Upper lobe of left lung (tissue), 6 donors: ENCODE results near the gene SLC6A15. TPM values are rescaled to one million over a fixed set of nuclear protein-coding genes. Genes with fewer than 3 reads are reported as not detected.
A peak's percentile ranks its signal among the peaks of the same experiment; 100 is the strongest.

Experiments used
- ATAC-seq, 2 donors: fragments of 200-7000 bp; cut with Tn5 transposase; one replicate each; pipeline ENCODE4 v1.9.1; 2022; ENCODE audit warnings: mild to moderate bottlenecking in 2 of 2, moderate library complexity in 2 of 2; ENCODE audit not compliant: low FRiP score in 2 of 2
- DNase-seq, 2 donors: peaks; one replicate each; pipeline ENCODE4 v3.0.0-alpha.2; 2019 to 2020
- H3K27ac ChIP-seq, 4 donors: fragments of 200-600 bp; sonication (generic); one replicate each; pipeline ENCODE4 v1.5.1; 2016 to 2019
- H3K27me3 ChIP-seq, 4 donors: fragments of 200-600 bp; sonication (generic); one replicate each; pipeline ENCODE4 v1.5.1; 2017 to 2019
- H3K36me3 ChIP-seq, 4 donors: fragments of 200-600 bp; sonication (generic); one replicate each; pipeline ENCODE4 v1.5.1; 2016 to 2019
- H3K4me1 ChIP-seq, 4 donors: fragments of 200-600 bp; sonication (generic); one replicate each; pipeline ENCODE4 v1.5.1; 2018 to 2019
- H3K4me3 ChIP-seq, 4 donors: fragments of 200-600 bp; sonication (generic); one replicate each; pipeline ENCODE4 v1.5.1; 2017 to 2019; ENCODE audit warnings: mild to moderate bottlenecking in 2 of 4, moderate library complexity in 1 of 4
- H3K9me3 ChIP-seq, 4 donors: fragments of 200-600 bp; sonication (generic); one replicate each; pipeline ENCODE4 v1.5.1; 2018 to 2019
- EP300 ChIP-seq, 4 donors: sonication (generic); formaldehyde crosslinking; IDR thresholded peaks; one replicate each; pipeline ENCODE4 v1.5.1; 2017; ENCODE audit warnings: antibody characterized with exemption in 4 of 4, control low read depth in 2 of 4
- POLR2A ChIP-seq, 4 donors: fragments of 450-650 bp; IDR thresholded peaks; one replicate each; pipeline ENCODE4 v1.5.1; 2016 to 2017; ENCODE audit warnings: antibody characterized with exemption in 4 of 4, mild to moderate bottlenecking in 2 of 4
- POLR2AphosphoS5 ChIP-seq, 2 donors: sonication (generic); formaldehyde crosslinking; IDR thresholded peaks; one replicate each; pipeline ENCODE4 v1.5.1; 2017; ENCODE audit warnings: antibody characterized with exemption in 2 of 2
- WGBS, 2 donors: methylation state at CpG; one replicate each; pipeline ENCODE4 v1.1.5; 2017 to 2018; 5-methylcytosine and 5-hydroxymethylcytosine counted together
- total RNA-seq, 6 donors: library from RNA; depleted of rRNA in 4 of 6; stranded (reverse); fragments of >200 nt in 4 of 6; gene quantifications; one replicate each; pipeline versions ENCODE4 v1.1.0 to v1.2.1, GENCODE V29; 2016 to 2021
- TF ChIP-seq, protein P1 (sequence below), 6 experiments: fragments of 450-650 bp in 4 of 6; fragments of 200-600 bp in 2 of 6; sonication (generic) in 2 of 6; IDR thresholded peaks; one replicate each; pipeline ENCODE4 v1.5.1; 2016 to 2019; ENCODE audit warnings: antibody characterized with exemption in 6 of 6
- donor health status: DM: no; HTN: no; CAD: no; lungs with moderate emphysema.
- donor health status: DM: no; HTN: yes; CAD: no; lungs with severe emphysema.

Gene SLC6A15
- total RNA-seq, 6 donors from 2014 or later: 0.30 to 0.69 (median 0.44) TPM; not detected in 3

DNA sequence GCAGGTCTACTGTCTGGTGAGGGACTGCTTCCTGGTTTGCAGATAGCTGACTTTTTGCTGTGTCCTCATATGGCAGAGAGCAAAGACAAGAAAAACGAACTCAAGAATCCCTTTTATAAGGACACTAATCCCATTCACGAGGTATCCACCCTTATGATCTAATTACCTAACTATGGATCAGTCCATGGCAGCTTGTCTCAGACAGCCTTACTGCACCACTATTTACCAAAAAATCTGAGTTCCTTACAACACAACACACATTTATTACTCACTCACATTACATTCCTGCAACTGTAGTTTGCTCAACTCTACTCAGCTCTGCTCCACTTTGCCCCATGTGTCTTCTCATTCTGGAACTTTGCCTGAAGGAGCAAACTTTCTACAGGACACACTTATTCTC is 10.1 kb upstream of the SLC6A15 start:
- H3K36me3 ChIP-seq: no peaks in the 10 kb centered on the region
- no peaks in the 10 kb centered on the region for H3K9me3 ChIP-seq
- no peak overlapping the region for H3K27ac ChIP-seq
- DNase-seq: no peak
- no peak overlapping the region for H3K4me3 ChIP-seq
- no peaks in the 10 kb centered on the region for H3K4me1 ChIP-seq
- no peak for ATAC-seq
- no peaks in the 10 kb centered on the region for H3K27me3 ChIP-seq
- TF ChIP-seq POLR2AphosphoS5 (IDR thresholded peaks at IDR 0.05) (no peak), EP300 (IDR thresholded peaks at IDR 0.05) (no peak), POLR2A (IDR thresholded peaks at IDR 0.05) (no peak)
- TF ChIP-seq, protein P1, sequence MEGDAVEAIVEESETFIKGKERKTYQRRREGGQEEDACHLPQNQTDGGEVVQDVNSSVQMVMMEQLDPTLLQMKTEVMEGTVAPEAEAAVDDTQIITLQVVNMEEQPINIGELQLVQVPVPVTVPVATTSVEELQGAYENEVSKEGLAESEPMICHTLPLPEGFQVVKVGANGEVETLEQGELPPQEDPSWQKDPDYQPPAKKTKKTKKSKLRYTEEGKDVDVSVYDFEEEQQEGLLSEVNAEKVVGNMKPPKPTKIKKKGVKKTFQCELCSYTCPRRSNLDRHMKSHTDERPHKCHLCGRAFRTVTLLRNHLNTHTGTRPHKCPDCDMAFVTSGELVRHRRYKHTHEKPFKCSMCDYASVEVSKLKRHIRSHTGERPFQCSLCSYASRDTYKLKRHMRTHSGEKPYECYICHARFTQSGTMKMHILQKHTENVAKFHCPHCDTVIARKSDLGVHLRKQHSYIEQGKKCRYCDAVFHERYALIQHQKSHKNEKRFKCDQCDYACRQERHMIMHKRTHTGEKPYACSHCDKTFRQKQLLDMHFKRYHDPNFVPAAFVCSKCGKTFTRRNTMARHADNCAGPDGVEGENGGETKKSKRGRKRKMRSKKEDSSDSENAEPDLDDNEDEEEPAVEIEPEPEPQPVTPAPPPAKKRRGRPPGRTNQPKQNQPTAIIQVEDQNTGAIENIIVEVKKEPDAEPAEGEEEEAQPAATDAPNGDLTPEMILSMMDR (IDR thresholded peaks at IDR 0.05): no peak
- WGBS, 2 donors: 56 to 57% methylated on average over 2 of the region's 2 CpGs

DNA sequence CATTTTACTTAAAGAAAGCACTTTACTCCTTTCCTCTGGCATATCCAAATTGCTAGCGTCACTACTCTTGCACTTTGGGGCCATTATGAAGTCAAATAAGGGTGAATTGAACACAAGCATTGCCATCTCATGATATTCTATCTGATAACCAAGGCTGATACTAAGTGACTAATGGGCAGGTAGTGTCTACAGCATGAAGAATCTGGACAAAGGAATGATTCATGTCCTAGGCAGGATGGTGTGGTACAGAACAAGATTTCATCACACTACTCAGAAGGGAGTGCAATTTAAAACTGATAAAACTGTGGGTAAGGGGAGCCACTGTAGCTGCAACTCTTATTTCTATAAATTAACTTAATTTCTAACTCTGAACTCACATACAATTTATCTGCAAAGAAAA is 7.7 kb upstream of the SLC6A15 start:
- DNase-seq (no peak), ATAC-seq (no peak)
- H3K4me3 ChIP-seq: no peak overlapping the region
- TF ChIP-seq POLR2AphosphoS5 (IDR thresholded peaks at IDR 0.05) (no peak), POLR2A (IDR thresholded peaks at IDR 0.05) (no peak), EP300 (IDR thresholded peaks at IDR 0.05) (no peak)
- TF ChIP-seq, protein P1 (IDR thresholded peaks at IDR 0.05): no peak
- H3K36me3 ChIP-seq: no peaks in the 10 kb centered on the region
- no peaks in the 10 kb centered on the region for H3K9me3 ChIP-seq
- WGBS, 2 donors: 61 to 67% methylated on average over 1 of the region's 1 CpG
- H3K4me1 ChIP-seq: no peaks in the 10 kb centered on the region
- no peaks in the 10 kb centered on the region for H3K27me3 ChIP-seq
- H3K27ac ChIP-seq: no peak overlapping the region

DNA sequence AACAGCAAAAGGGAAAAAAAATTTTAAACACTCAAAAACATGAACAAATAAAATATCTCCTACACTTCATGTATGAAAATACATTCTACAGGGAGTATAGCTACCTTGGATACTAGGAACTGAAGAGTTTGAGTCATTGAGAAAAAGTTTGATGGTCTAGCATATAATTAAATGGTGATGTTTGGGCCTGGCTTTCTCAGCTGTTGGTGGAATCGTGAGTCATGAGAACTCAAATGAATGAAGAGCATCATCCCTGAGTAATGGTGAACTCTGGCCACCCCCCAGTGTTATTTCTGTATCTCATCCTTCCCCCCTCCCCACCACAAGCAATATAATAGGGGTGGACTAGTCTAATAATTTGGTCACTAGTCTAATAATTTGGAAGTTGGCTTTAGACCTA is 6.7 kb upstream of the SLC6A15 start:
- TF ChIP-seq POLR2AphosphoS5 (IDR thresholded peaks at IDR 0.05) (no peak), POLR2A (IDR thresholded peaks at IDR 0.05) (no peak), EP300 (IDR thresholded peaks at IDR 0.05) (no peak)
- TF ChIP-seq, protein P1 (IDR thresholded peaks at IDR 0.05): no peak
- DNase-seq: no peak
- ATAC-seq: no peak
- Histone ChIP-seq H3K27ac (no peak overlapping the region), H3K9me3 (no peaks in the 10 kb centered on the region), H3K4me3 (no peak overlapping the region), H3K36me3 (no peaks in the 10 kb centered on the region), H3K27me3 (no peaks in the 10 kb centered on the region), H3K4me1 (no peaks in the 10 kb centered on the region)
- WGBS, 2 donors: 76 to 82% methylated on average over 1 of the region's 1 CpG

DNA sequence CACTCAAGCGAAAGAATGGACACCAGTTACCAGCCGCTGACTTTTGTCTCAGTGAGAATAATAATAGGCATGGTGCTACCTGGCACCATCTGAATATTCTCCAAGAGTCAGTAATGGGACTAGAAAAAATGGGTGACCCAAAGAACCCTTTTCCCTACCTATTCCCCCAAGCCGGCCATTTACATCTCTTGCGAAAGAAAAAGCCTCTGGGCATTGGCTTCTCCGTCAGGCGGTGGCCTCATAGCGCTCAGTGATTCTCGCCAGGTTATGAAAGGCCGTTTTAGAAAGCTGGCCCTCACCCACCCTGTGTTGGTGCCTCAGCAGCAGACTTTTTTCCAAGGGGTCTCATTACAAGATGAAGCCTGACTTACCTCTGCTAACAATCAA is 523 bp upstream of the SLC6A15 start:
- peaks cover 0 to 14% (median 1%) of the 10 kb centered on the region in 4 donors for H3K27me3 ChIP-seq
- ATAC-seq: no peak

More for the DNA sequence above, 523 bp upstream of the SLC6A15 start:
- Histone ChIP-seq H3K36me3 (no peaks in the 10 kb centered on the region), H3K4me1 (peaks cover 12 to 26% (median 20%) of the 10 kb centered on the region in 4 donors), H3K9me3 (no peaks in the 10 kb centered on the region), H3K4me3 (peak overlapping the region in 3 of 4 donors; percentile 33 to 47 (median 44)), H3K27ac (no peak overlapping the region)
- TF ChIP-seq POLR2AphosphoS5 (IDR thresholded peaks at IDR 0.05): no peak
- no peak for TF ChIP-seq POLR2A (IDR thresholded peaks at IDR 0.05)
- TF ChIP-seq, protein P1 (IDR thresholded peaks at IDR 0.05): no peak
- no peak for TF ChIP-seq EP300 (IDR thresholded peaks at IDR 0.05)
- WGBS, 2 donors: 10 to 15% methylated on average over 8 to 9 of the region's 9 CpGs
- no peak for DNase-seq
